ENCODE measurements around the gene KEAP1.
"Not testable (repeated sequence)": the region's sequence is repeated elsewhere in the genome, so short reads cannot be mapped to it uniquely, and the experiment has no call there.

The KEAP1 gene

GRCh38 chr19:10537668-10538067, 34.5 kb upstream of the KEAP1 start:
- TF ChIP-seq, protein P1, sequence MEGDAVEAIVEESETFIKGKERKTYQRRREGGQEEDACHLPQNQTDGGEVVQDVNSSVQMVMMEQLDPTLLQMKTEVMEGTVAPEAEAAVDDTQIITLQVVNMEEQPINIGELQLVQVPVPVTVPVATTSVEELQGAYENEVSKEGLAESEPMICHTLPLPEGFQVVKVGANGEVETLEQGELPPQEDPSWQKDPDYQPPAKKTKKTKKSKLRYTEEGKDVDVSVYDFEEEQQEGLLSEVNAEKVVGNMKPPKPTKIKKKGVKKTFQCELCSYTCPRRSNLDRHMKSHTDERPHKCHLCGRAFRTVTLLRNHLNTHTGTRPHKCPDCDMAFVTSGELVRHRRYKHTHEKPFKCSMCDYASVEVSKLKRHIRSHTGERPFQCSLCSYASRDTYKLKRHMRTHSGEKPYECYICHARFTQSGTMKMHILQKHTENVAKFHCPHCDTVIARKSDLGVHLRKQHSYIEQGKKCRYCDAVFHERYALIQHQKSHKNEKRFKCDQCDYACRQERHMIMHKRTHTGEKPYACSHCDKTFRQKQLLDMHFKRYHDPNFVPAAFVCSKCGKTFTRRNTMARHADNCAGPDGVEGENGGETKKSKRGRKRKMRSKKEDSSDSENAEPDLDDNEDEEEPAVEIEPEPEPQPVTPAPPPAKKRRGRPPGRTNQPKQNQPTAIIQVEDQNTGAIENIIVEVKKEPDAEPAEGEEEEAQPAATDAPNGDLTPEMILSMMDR (IDR thresholded peaks at IDR 0.05; ENCODE audit: insufficient read depth, low read depth, low read length, missing control alignments), result no peak

DNA sequence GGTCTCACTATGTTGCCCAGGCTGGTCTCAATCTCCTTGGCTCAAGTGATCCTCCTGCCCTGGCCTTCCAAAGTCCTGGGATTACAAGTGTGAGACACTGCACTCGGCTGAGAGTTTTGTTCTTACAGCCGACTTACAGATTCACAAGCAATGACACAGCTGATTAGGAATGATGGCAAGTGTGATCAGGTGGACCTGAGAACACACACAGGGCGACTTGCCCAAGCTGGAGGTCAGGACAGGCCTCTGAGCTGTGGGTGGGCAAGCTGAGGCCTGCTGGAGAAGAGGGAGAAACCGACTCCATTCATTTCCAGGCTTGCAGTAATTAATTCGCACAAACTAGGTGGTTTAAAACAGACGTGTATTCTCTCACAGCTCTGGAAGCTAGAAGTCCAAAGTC, 32.5 kb upstream of the KEAP1 start:
- DNase-seq (ENCODE audit: low read depth), result no peak
- TF ChIP-seq, protein P1 (IDR thresholded peaks at IDR 0.05; ENCODE audit: insufficient read depth, low read depth, low read length, missing control alignments), result no peak
- no peak overlapping the region for H3K4me3 ChIP-seq (ENCODE audit: low read depth, low read length)

More at GRCh38 chr19:10537668-10538067, 34.5 kb upstream of the KEAP1 start:
- no peak for DNase-seq (ENCODE audit: low read depth)
- H3K4me3 ChIP-seq (ENCODE audit: low read depth, low read length), result no peak overlapping the region

- no peak for DNase-seq (ENCODE audit: low read depth)
- TF ChIP-seq, protein P1 (IDR thresholded peaks at IDR 0.05; ENCODE audit: insufficient read depth, low read depth, low read length, missing control alignments), result no peak
- H3K4me3 ChIP-seq (ENCODE audit: low read depth, low read length), result no peak overlapping the region
Observed at GRCh38 chr19:10533646-10534386, 30.7 kb upstream of the KEAP1 start.

DNA sequence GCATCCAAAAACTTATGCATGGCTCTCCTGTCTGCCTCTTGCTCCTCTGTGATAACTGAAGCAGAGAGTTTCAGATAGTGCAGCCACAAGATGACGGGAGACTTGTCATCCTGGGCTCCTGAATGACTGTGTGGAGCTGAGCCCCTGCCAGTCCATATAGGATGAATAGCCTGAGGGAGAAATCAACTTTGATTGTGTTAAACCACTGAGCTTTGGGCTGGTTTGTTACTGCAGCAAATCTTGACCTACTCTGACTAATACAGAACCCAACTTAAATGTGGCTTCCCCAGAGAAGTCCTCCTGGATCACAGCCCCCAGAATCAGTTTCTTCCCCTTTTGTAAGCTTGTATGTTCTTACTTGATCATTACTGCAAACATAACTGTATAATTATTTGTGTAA, 29.3 kb upstream of the KEAP1 start:
- TF ChIP-seq, protein P1 (IDR thresholded peaks at IDR 0.05; ENCODE audit: insufficient read depth, low read depth, low read length, missing control alignments), result no peak
- no peak overlapping the region for H3K4me3 ChIP-seq (ENCODE audit: low read depth, low read length)
- no peak for DNase-seq (ENCODE audit: low read depth)

- DNase-seq (ENCODE audit: low read depth), result not testable (repeated sequence)
Observed at GRCh38 chr19:10526887-10527286, 23.7 kb upstream of the KEAP1 start.

DNA sequence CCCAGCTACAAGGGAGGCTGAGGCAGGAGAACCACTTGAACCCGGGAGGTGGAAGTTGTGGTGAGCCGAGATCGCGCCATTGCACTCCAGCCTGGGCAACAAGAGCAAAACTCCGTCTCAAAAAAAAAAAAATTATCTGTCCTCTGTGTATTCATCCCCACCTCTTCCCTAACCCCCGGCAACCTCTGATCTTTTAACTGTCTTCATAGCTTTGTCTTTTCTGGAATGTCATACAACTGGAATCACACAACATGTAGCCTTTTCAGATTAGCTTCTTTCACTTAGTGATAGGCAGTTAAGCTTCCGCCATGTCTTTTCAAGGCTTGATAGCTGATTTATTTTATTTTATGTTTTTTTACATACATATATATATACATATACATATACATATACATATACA, 22.5 kb upstream of the KEAP1 start:
- DNase-seq (ENCODE audit: low read depth), result no peak

More at GRCh38 chr19:10526887-10527286, 23.7 kb upstream of the KEAP1 start:
- not testable (repeated sequence) for H3K4me3 ChIP-seq (ENCODE audit: low read depth, low read length)

GRCh38 chr19:10523135-10523636, 20.0 kb upstream of the KEAP1 start:
- H3K4me3 ChIP-seq (ENCODE audit: low read depth, low read length), result no peak overlapping the region
- TF ChIP-seq, protein P1 (IDR thresholded peaks at IDR 0.05; ENCODE audit: insufficient read depth, low read depth, low read length, missing control alignments), result no peak
- DNase-seq (ENCODE audit: low read depth), result no peak

More for the DNA sequence above, 22.5 kb upstream of the KEAP1 start:
- no peak overlapping the region for H3K4me3 ChIP-seq (ENCODE audit: low read depth, low read length)
- TF ChIP-seq, protein P1 (IDR thresholded peaks at IDR 0.05; ENCODE audit: insufficient read depth, low read depth, low read length, missing control alignments), result no peak

Data from GM12865 (cell line).